NCI-H2107 treated with DMSO at 0.1 percent for 48 hours (cell line): ENCODE data around the gene GUCY2D.
"Not testable (repeated sequence)": the region's sequence is repeated elsewhere in the genome, so short reads cannot be mapped to it uniquely, and the experiment has no call there.

Experiments
- DNase-seq: peaks from one replicate; lab custom pipeline; 2025; ENCODE audit not compliant: unreplicated experiment; lab: John Stamatoyannopoulos, UW

GUCY2D gene

GRCh38 chr17:8041249-8041928 lies 39.0 kb downstream of the GUCY2D start:
- DNase-seq = peak; percentile 20

- DNase-seq = no peak
Measured at GRCh38 chr17:8041979-8042378, 39.6 kb downstream of the GUCY2D start.

- no peak for DNase-seq
Measured at GRCh38 chr17:8044819-8045810, 42.7 kb downstream of the GUCY2D start.

- DNase-seq = no peak
Measured at GRCh38 chr17:8046306-8046928, 44.0 kb downstream of the GUCY2D start.

- DNase-seq = no peak
Measured at GRCh38 chr17:8046929-8047768, 44.7 kb downstream of the GUCY2D start.

GRCh38 chr17:8047769-8048110 lies 45.3 kb downstream of the GUCY2D start:
- no peak for DNase-seq

- no peak for DNase-seq
Measured at GRCh38 chr17:8048236-8048635, 45.8 kb downstream of the GUCY2D start.

- DNase-seq = no peak
Measured at GRCh38 chr17:8048736-8049135, 46.3 kb downstream of the GUCY2D start.

- no peak for DNase-seq
Measured at GRCh38 chr17:8051831-8052230, 49.4 kb downstream of the GUCY2D start.

- no peak for DNase-seq
Measured at GRCh38 chr17:8052256-8053252, 50.1 kb downstream of the GUCY2D start.

- no peak for DNase-seq
Measured at GRCh38 chr17:8053600-8053999, 51.2 kb downstream of the GUCY2D start.

GRCh38 chr17:8055851-8056231 lies 53.4 kb downstream of the GUCY2D start:
- DNase-seq = no peak

- DNase-seq = no peak
Measured at GRCh38 chr17:8056232-8056975, 54.0 kb downstream of the GUCY2D start.

- no peak for DNase-seq
Measured at GRCh38 chr17:8056976-8057625, 54.7 kb downstream of the GUCY2D start.

- DNase-seq = peak; percentile 54
Measured at GRCh38 chr17:8057691-8058114, 55.3 kb downstream of the GUCY2D start.

- no peak for DNase-seq
Measured at GRCh38 chr17:8059131-8059530, 56.7 kb downstream of the GUCY2D start.

GRCh38 chr17:8060274-8060673 lies 57.9 kb downstream of the GUCY2D start:
- DNase-seq = peak; percentile 8

- DNase-seq = not testable (repeated sequence)
Measured at GRCh38 chr17:8061851-8062250, 59.4 kb downstream of the GUCY2D start.
